Astrocyte of the cerebellum (primary cell): ENCODE data around the gene ASXL1.

Experiments
- DNase-seq: peaks from one replicate; pipeline ENCODE4 v3.0.0-alpha.2; 2011; ENCODE audit warnings: low read depth
- H3K4me3 ChIP-seq: 2 replicates; pipeline ENCODE4 v1.5.1; 2011; ENCODE audit warnings: mild to moderate bottlenecking, low read depth, low read length, moderate library complexity
- CTCF ChIP-seq: IDR thresholded peaks from 2 replicates; pipeline ENCODE4 v1.5.1; 2012; ENCODE audit warnings: low read length, low read depth, moderate library complexity, mild to moderate bottlenecking; ENCODE audit errors: missing control alignments
- in situ Hi-C: cut with HindIII; loops from 2 replicates; pipeline ENCODE4 v1.10.0; 2017; ENCODE audit warnings: low sequenced_read_pairs

ASXL1 gene

GRCh38 chr20:32357869-32358631 lies at the start of gene ASXL1:
Gene ASXL1 (plus strand): TSS chr20:32358331. CDS start chr20:32358776, 445 bp downstream.
- in situ Hi-C loops = no loop called here
- DNase-seq = peak; percentile 92
- TF ChIP-seq CTCF = no peak
- H3K4me3 ChIP-seq = peak within 1 kb of the TSS; percentile 95

- DNase-seq = no peak
- no peak overlapping the region for H3K4me3 ChIP-seq
- TF ChIP-seq CTCF = no peak
- in situ Hi-C loops = no loop called here
Observed at GRCh38 chr20:32312718-32313424, 45.3 kb upstream of the ASXL1 start.

- in situ Hi-C loops = loop anchor here (5.0 kb wide), 1 partner anchor 32 kb away; no protein-coding TSS in a partner anchor
- DNase-seq = no peak
- TF ChIP-seq CTCF = no peak
- no peak overlapping the region for H3K4me3 ChIP-seq
Observed at GRCh38 chr20:32314768-32315167, 43.4 kb upstream of the ASXL1 start.

- in situ Hi-C loops = loop anchor here (5.0 kb wide), 1 partner anchor 33 kb away; no protein-coding TSS in a partner anchor
- H3K4me3 ChIP-seq = no peak overlapping the region
- DNase-seq = no peak
- TF ChIP-seq CTCF = no peak
Observed at GRCh38 chr20:32315399-32315798, 42.7 kb upstream of the ASXL1 start.

GRCh38 chr20:32315891-32316290 lies 42.2 kb upstream of the ASXL1 start:
- in situ Hi-C loops = loop anchor here (5.0 kb wide), 1 partner anchor 34 kb away; no protein-coding TSS in a partner anchor

More at GRCh38 chr20:32315891-32316290, 42.2 kb upstream of the ASXL1 start:
- no peak for TF ChIP-seq CTCF
- no peak for DNase-seq
- H3K4me3 ChIP-seq = no peak overlapping the region
